NB4 (cell line): ENCODE results near the gene TRAPPC12.

Experiments
- DNase-seq: peaks from one replicate; pipeline ENCODE4 v3.0.0; 2010; ENCODE audit warnings: low read depth
- H3K4me3 ChIP-seq: one replicate; pipeline ENCODE4 v1.5.1; 2011; ENCODE audit warnings: mild to moderate bottlenecking, low read depth, low read length, moderate library complexity
- MAX ChIP-seq: IDR thresholded peaks from 2 replicates; pipeline ENCODE4 v1.6.1; 2011; ENCODE audit warnings: low read depth, low read length
- MYC ChIP-seq: IDR thresholded peaks from 2 replicates; pipeline ENCODE4 v1.6.1; 2011; ENCODE audit warnings: low read depth, low read length
- POLR2A ChIP-seq: IDR thresholded peaks from 2 replicates; pipeline ENCODE4 v1.6.1; 2011; ENCODE audit warnings: mild to moderate bottlenecking; ENCODE audit not compliant: insufficient read length; ENCODE audit errors: extremely low read depth
- TF ChIP-seq, protein P1 (sequence below): IDR thresholded peaks from one replicate; pipeline ENCODE4 v1.5.1; 2012; ENCODE audit warnings: low read depth, low read length

Gene TRAPPC12

GRCh38 chr2:3498783-3499394, 119.4 kb downstream of the TRAPPC12 start:
- no peak for DNase-seq
- TF ChIP-seq POLR2A (no peak), MAX (no peak), MYC (no peak)
- TF ChIP-seq, protein P1, sequence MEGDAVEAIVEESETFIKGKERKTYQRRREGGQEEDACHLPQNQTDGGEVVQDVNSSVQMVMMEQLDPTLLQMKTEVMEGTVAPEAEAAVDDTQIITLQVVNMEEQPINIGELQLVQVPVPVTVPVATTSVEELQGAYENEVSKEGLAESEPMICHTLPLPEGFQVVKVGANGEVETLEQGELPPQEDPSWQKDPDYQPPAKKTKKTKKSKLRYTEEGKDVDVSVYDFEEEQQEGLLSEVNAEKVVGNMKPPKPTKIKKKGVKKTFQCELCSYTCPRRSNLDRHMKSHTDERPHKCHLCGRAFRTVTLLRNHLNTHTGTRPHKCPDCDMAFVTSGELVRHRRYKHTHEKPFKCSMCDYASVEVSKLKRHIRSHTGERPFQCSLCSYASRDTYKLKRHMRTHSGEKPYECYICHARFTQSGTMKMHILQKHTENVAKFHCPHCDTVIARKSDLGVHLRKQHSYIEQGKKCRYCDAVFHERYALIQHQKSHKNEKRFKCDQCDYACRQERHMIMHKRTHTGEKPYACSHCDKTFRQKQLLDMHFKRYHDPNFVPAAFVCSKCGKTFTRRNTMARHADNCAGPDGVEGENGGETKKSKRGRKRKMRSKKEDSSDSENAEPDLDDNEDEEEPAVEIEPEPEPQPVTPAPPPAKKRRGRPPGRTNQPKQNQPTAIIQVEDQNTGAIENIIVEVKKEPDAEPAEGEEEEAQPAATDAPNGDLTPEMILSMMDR: no peak
- no peak overlapping the region for H3K4me3 ChIP-seq

DNA sequence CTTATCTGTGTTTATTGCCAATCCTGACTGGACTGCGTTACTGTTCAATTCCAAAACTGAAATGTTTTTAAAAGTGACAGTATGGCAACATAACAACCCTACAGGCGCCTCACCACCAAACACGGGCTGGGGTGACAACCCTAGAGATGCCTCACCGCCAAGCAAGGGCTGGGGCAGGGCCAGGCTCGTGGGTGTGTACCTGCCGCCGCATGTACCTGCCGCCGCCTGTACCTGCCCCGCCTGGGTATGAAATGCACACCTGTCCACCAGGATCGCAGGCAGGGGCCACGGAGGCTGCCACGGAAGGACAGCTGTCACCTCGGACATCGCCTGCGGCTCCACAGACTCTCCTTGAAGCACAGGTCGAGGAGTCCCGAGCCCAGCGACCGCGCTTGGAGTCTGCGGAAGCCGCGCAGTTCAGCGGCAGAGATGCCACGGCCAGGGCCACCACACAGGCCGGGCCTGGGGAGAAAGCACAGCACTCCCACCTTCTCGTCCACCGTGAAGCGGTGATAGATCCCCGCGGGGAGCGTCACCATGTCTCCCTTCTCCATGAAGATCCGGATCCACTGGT, 120.9 kb downstream of the TRAPPC12 start:
- no peak overlapping the region for H3K4me3 ChIP-seq
- no peak for DNase-seq
- no peak for TF ChIP-seq MYC
- TF ChIP-seq, protein P1: no peak
- TF ChIP-seq MAX: no peak
- TF ChIP-seq POLR2A: no peak

GRCh38 chr2:3503046-3503445, 123.6 kb downstream of the TRAPPC12 start:
- H3K4me3 ChIP-seq: no peak overlapping the region
- TF ChIP-seq, protein P1: no peak
- TF ChIP-seq MAX (no peak), POLR2A (no peak), MYC (no peak)
- no peak for DNase-seq

DNA sequence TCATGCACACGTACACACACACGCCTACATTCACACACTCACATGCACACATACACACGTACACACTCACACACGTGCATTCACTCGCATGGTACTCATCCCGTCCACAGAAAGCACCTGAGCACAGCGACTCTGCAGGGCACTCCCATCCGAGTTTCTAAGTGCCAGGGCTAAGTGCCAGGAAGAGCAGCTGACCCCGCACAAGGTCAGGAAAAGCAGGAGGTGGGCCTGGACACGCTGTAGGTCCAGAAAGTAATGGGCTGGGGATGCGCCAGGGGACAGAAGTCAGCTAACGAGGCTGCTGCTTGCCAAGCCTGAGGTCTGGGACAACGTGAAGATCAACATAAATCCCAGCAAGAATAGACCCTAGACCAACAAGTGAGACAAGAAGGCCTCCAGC, 124.0 kb downstream of the TRAPPC12 start:
- H3K4me3 ChIP-seq: no peak overlapping the region
- no peak for DNase-seq
- TF ChIP-seq MAX (no peak), POLR2A (no peak), MYC (no peak)
- TF ChIP-seq, protein P1: no peak

GRCh38 chr2:3504741-3505140, 125.2 kb downstream of the TRAPPC12 start:
- TF ChIP-seq, protein P1: no peak
- TF ChIP-seq POLR2A: no peak
- H3K4me3 ChIP-seq: no peak overlapping the region
- DNase-seq: no peak

GRCh38 chr2:3505771-3506170, 126.3 kb downstream of the TRAPPC12 start:
- no peak overlapping the region for H3K4me3 ChIP-seq
- no peak for DNase-seq
- TF ChIP-seq MAX: no peak
